Ishikawa (cell line): ENCODE data around the gene CNR2.

Experiments used
- CEBPB ChIP-seq: IDR thresholded peaks from 2 replicates; pipeline ENCODE4 v1.6.1; 2012
- CREB1 ChIP-seq: IDR thresholded peaks from 2 replicates; pipeline ENCODE4 v1.6.1; 2012; ENCODE audit warnings: low read depth
- EGR1 ChIP-seq: IDR thresholded peaks from 2 replicates; pipeline ENCODE4 v1.6.1; 2012
- EP300 ChIP-seq: IDR thresholded peaks from 2 replicates; pipeline ENCODE4 v1.6.1; 2012; ENCODE audit warnings: borderline replicate concordance
- FOXM1 ChIP-seq: IDR thresholded peaks from 2 replicates; pipeline ENCODE4 v1.6.1; 2012; ENCODE audit warnings: low read depth, borderline replicate concordance
- NFIC ChIP-seq: IDR thresholded peaks from 2 replicates; pipeline ENCODE4 v1.6.1; 2012
- RAD21 ChIP-seq: IDR thresholded peaks from 2 replicates; pipeline ENCODE4 v1.6.1; 2012; ENCODE audit warnings: low read depth
- REST ChIP-seq: IDR thresholded peaks from 2 replicates; pipeline ENCODE4 v1.6.1; 2012; ENCODE audit warnings: low read depth, mild to moderate bottlenecking
- TAF1 ChIP-seq: IDR thresholded peaks from 2 replicates; pipeline ENCODE4 v1.6.1; 2012; ENCODE audit warnings: low read depth, mild to moderate bottlenecking
- TEAD4 ChIP-seq: IDR thresholded peaks from 2 replicates; pipeline ENCODE4 v1.6.1; 2012
- YY1 ChIP-seq: IDR thresholded peaks from 2 replicates; pipeline ENCODE4 v1.6.1; 2012; ENCODE audit warnings: low read depth
- ZBTB7A ChIP-seq: IDR thresholded peaks from 2 replicates; pipeline ENCODE4 v1.6.1; 2012; ENCODE audit warnings: low read depth
- TF ChIP-seq, protein P1 (sequence below): IDR thresholded peaks from 2 replicates; pipeline ENCODE4 v1.6.1; 2012
- TF ChIP-seq, protein P2 (sequence below): IDR thresholded peaks from 2 replicates; pipeline ENCODE4 v1.6.1; 2012

DNA sequence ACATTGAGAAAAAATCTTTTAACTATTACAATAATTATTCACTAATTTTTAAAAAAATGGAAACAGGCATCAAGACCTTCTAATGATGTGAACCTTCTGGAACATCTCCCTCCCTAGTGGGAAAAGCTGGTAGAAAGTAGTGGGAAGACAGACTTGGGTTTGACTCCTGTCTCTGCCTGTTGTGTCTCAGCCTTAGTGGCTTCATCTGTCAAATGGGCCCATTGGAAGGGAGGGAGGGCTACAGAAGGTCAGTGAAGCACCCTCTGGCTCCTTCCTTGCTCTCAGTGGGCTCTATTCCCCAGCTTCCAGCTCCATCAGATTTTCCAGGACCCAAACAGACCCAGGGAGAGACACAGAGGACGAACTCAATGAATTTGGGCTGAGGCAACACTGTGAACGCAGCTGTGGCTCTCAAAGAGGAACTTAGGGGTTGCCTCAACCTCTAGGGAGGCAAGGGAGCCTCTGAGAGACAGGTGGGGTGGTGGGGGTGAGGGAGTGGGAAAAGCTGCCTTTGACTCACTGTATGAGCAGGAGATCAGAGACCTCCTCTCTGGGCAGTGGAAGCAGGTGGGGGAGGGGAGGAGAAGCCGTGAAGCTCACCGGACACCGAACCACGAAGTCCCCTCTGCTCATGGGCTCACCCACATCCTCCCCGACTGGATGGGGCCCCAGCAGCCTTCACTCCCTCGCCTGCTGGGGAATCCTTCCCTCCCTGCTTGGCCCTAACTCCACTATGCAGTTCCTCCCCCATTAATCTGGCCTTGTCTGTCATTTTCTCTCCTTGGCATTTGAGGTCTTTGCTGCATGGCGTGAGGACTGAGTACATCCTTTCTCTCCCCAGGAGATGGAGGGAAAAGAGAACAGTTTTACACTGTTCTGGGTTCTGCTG lies 4.5 kb downstream of the CNR2 start:
- no peak for TF ChIP-seq EGR1
- no peak for TF ChIP-seq CEBPB
- TF ChIP-seq FOXM1: no peak
- TF ChIP-seq REST: no peak
- TF ChIP-seq RAD21: no peak
- no peak for TF ChIP-seq ZBTB7A
- TF ChIP-seq, protein P1, sequence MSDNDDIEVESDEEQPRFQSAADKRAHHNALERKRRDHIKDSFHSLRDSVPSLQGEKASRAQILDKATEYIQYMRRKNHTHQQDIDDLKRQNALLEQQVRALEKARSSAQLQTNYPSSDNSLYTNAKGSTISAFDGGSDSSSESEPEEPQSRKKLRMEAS: no peak
- TF ChIP-seq EP300: no peak
- TF ChIP-seq, protein P2, sequence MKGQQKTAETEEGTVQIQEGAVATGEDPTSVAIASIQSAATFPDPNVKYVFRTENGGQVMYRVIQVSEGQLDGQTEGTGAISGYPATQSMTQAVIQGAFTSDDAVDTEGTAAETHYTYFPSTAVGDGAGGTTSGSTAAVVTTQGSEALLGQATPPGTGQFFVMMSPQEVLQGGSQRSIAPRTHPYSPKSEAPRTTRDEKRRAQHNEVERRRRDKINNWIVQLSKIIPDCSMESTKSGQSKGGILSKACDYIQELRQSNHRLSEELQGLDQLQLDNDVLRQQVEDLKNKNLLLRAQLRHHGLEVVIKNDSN: no peak
- TF ChIP-seq TAF1: no peak
- TF ChIP-seq TEAD4: no peak
- TF ChIP-seq NFIC: no peak
- TF ChIP-seq YY1: no peak
- no peak for TF ChIP-seq CREB1
